MCF 10A (cell line): Measurements from ENCODE around the gene MLLT1. TPM values are rescaled to one million over a fixed set of nuclear protein-coding genes. Genes with fewer than 3 reads are reported as not detected.

Experiments
- BruUV-seq: library from RNA; stranded (reverse); fragments of 400-500 nt; replicated peaks from 2 replicates; lab custom pipeline; 2021; lab: Mats Ljungman, UMichigan
- CTCF ChIA-PET: fragments of 300-600 bp; sonication (Branson Sonifier 250); formaldehyde crosslinking; extraction: SDS; loops from one replicate; lab custom pipeline; 2021; ENCODE audit warnings: antibody characterized with exemption, inconsistent platforms; lab: Yijun Ruan, JAX
- POLR2A ChIA-PET: fragments of 300-600, 350-650 bp; sonication (Branson Sonifier 250); formaldehyde crosslinking; extraction: SDS; loops from one replicate; lab custom pipeline; 2020; ENCODE audit warnings: antibody characterized with exemption, inconsistent platforms; lab: Yijun Ruan, JAX
- DNase-seq: peaks from one replicate; pipeline ENCODE4 v3.0.0-alpha.2; 2018; ENCODE audit not compliant: unreplicated experiment
- H3K27ac Mint-ChIP-seq: one replicate; pipeline ENCODE4 v1.8.0; 2022; ENCODE audit warnings: mild to moderate bottlenecking, low read depth, mixed read lengths; ENCODE audit not compliant: unreplicated experiment
- H3K27me3 Mint-ChIP-seq: one replicate; pipeline ENCODE4 v1.8.0; 2022; ENCODE audit warnings: mixed read lengths; ENCODE audit not compliant: insufficient read depth, unreplicated experiment
- H3K36me3 Mint-ChIP-seq: one replicate; pipeline ENCODE4 v1.8.0; 2022; ENCODE audit warnings: mild to moderate bottlenecking, moderate library complexity, mixed read lengths; ENCODE audit not compliant: insufficient read depth, unreplicated experiment
- H3K4me1 Mint-ChIP-seq: one replicate; pipeline ENCODE4 v1.8.0; 2022; ENCODE audit warnings: mixed read lengths; ENCODE audit not compliant: insufficient read depth, unreplicated experiment
- H3K4me3 Mint-ChIP-seq: one replicate; pipeline ENCODE4 v1.8.0; 2022; ENCODE audit warnings: mild to moderate bottlenecking, moderate library complexity, mixed read lengths; ENCODE audit not compliant: unreplicated experiment
- H3K9me3 Mint-ChIP-seq: one replicate; pipeline ENCODE4 v1.8.0; 2022; ENCODE audit warnings: mixed read lengths; ENCODE audit not compliant: unreplicated experiment
- intact Hi-C: fragments of 100-400 bp; cut with micrococcal nuclease; formaldehyde crosslinking; loops from 2 replicates; pipeline ENCODE4 v1.14.1; 2022
- total RNA-seq: library from RNA; stranded (reverse); gene quantifications from 2 replicates; pipeline ENCODE4 v1.2.3, GENCODE V29; 2022
- TF ChIP-seq, protein P1 (sequence below): fragments of 200-600 bp; IDR thresholded peaks from one replicate; pipeline ENCODE4 v1.8.0; 2022; ENCODE audit warnings: antibody characterized with exemption, mild to moderate bottlenecking; ENCODE audit not compliant: unreplicated experiment

The MLLT1 gene
- total RNA-seq, 1 experiment from 2014 or later: 59.0 TPM

DNA sequence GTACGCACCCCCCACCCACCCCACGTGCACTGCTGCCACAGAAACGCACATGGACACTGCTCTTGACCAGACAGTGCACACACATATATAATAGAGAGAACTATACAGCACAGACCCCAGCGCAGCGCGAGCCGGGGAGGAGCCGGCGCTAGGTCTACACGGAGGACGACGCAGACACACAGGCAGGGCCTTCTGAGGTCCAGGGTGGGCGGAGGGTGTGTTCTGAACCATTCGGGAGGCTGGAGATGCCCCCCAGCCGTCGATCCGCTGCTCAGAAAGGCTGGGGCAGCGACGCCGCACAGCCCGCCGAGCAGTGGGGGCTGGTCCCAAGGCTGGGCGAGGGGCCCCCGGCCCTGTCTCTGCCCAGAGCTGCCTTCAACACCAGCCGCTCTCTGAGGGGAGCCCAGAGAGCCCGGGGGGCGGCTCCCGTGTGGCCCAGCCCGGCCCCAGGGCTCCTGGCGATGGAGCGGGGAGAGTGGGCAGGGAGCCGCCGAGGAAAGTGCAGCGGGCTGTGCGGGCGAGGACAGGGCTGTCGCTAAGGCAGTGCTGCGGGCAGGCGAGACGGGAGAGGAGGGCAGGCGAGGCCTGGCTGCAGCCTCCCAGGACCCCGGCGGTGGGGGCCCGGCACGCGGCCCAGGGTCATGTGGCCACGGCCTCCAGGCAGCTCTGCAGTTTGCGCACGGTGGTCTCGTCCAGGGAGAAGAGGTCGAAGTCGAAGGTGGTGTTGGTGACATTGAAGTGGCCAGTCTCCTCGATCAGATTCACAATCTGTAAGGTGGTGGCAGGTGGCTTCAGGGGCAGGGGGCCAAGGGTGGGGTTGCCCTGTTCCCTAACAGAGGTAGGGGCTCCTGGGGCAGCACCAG is 67.1 kb downstream of the MLLT1 start:
- BruUV-seq: no TSS peak
- ChIA-PET POLR2A (no interaction called here), CTCF (no interaction called here)
- Mint-ChIP-seq H3K9me3 (peaks cover 7% of the 10 kb centered on the region), H3K27me3 (no peaks in the 10 kb centered on the region), H3K4me1 (no peaks in the 10 kb centered on the region), H3K36me3 (peaks cover 25% of the 10 kb centered on the region), H3K4me3 (no peak overlapping the region), H3K27ac (no peak overlapping the region)
- TF ChIP-seq, protein P1, sequence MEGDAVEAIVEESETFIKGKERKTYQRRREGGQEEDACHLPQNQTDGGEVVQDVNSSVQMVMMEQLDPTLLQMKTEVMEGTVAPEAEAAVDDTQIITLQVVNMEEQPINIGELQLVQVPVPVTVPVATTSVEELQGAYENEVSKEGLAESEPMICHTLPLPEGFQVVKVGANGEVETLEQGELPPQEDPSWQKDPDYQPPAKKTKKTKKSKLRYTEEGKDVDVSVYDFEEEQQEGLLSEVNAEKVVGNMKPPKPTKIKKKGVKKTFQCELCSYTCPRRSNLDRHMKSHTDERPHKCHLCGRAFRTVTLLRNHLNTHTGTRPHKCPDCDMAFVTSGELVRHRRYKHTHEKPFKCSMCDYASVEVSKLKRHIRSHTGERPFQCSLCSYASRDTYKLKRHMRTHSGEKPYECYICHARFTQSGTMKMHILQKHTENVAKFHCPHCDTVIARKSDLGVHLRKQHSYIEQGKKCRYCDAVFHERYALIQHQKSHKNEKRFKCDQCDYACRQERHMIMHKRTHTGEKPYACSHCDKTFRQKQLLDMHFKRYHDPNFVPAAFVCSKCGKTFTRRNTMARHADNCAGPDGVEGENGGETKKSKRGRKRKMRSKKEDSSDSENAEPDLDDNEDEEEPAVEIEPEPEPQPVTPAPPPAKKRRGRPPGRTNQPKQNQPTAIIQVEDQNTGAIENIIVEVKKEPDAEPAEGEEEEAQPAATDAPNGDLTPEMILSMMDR: no peak
- DNase-seq: no peak
- intact Hi-C loops: no loop called here

GRCh38 chr19:6211632-6212402 is 68.0 kb downstream of the MLLT1 start:
- no peak overlapping the region for H3K4me3 Mint-ChIP-seq
- ChIA-PET POLR2A (no interaction called here), CTCF (interaction anchor here (0.5 kb wide), 1 partner anchor 180 kb away, joined by 3 read pairs; no protein-coding TSS in a partner anchor)
- no TSS peak for BruUV-seq
- peaks cover 7% of the 10 kb centered on the region for H3K9me3 Mint-ChIP-seq
- no peak for DNase-seq
- intact Hi-C loops: no loop called here
- H3K36me3 Mint-ChIP-seq: peaks cover 21% of the 10 kb centered on the region
- no peak overlapping the region for H3K27ac Mint-ChIP-seq
- H3K27me3 Mint-ChIP-seq: no peaks in the 10 kb centered on the region
- TF ChIP-seq, protein P1: no peak
- H3K4me1 Mint-ChIP-seq: no peaks in the 10 kb centered on the region

DNA sequence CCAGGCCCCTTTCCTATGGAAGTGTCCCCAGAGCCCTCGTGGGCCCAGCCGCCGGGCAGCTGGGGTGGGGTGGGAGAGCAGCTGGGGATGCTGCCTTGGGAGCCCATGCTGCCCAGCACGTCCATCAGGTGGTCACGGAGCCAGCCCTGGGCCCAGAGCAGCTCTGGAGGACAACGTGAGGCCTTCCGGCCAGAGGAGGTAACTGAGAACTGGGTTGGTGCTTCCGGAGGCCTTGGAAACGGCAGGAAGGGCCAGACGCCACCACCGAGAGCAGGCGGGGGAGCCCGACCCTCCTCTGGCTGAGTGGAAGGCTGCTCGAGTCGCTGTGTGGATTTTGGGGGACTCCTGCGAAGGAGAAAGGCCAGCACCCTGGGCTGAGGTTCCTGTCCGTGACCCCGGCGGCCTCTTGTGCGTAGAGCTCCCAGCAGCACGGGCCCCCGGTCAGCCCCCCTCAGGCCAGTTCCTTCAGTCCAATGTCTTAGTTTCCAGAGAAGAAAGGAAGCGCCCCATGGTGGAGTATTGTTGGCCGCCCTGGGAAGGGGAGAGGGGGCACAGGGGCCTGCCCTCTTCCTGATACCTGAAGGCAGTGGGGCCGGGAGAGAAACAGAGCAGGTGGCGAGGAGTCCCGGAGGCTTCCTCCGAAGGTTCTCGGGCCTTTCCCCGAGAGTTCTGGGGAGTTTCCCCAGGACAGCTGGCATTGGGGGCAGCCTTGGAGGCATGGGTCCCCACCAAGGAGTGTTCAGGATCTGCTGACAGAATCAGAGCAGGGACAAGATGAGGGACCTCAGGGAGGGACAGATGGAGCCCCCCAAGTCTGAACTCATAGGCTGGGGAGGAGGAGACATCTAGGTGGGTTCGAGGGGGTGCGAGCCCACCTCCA is 68.8 kb downstream of the MLLT1 start:
- intact Hi-C loops: no loop called here
- CTCF ChIA-PET: interaction anchor here (0.5 to 0.6 kb wide), 2 partner anchors 72 to 179 kb away, joined by 3 read pairs; no protein-coding TSS in a partner anchor
- H3K36me3 Mint-ChIP-seq: peaks cover 19% of the 10 kb centered on the region
- H3K9me3 Mint-ChIP-seq: peaks cover 7% of the 10 kb centered on the region
- no peaks in the 10 kb centered on the region for H3K4me1 Mint-ChIP-seq
- no peaks in the 10 kb centered on the region for H3K27me3 Mint-ChIP-seq
- POLR2A ChIA-PET: no interaction called here
- DNase-seq: no peak
- no peak overlapping the region for H3K27ac Mint-ChIP-seq
- BruUV-seq: TSS peak; percentile 61
- H3K4me3 Mint-ChIP-seq: no peak overlapping the region
- TF ChIP-seq, protein P1: no peak
